Stimulated activated CD8-positive, alpha-beta memory T cell treated with anti-CD3 and anti-CD28 coated beads, Interleukin-4, amount 100 ng/mL, for 48 hours (primary cell): ENCODE results near the gene SLC6A8.

ENCODE experiments used
- DNase-seq: peaks from one replicate; pipeline ENCODE4 v3.0.0-alpha.2; 2020

SLC6A8 gene

DNA sequence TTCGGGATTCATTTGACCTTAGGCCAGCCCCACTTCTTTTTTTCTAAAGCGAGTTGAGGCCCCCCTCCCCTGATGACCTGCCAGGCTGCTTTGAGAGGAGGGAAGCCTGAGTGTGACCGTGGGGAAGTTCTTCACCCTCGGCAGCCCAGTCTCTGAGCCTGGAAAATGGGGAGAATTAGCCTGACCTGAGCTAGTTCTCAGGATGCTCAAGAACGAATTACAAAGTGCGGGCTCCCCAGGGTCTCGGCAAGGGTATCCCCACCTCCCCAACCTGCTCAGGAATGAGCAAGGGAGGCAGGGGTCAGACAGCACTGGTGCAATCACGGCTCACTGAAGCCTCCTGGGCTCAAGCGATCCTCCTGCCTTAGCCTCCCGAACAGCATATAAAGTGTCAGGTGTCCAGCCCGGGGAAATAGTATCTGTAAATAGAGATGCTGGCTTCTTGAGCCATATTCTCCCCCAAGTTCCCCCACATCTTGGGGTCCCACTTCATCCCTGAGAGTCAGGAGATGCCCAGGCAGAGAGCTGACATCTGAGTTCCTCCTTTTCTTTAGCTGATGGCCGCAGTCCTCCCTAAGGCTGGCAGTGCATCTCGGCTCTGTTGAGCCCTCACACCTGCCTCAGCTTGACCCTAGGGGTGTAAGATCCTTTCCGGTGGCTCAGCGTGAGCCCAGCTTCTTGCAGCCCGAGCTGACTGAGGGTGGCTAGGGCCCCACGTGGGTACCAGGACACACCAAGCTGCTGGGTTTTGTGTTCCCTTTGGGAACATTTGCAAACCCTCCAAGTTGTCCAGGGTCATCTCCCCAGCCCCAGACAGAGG, 39.2 kb upstream of the SLC6A8 start:
- no peak for DNase-seq

DNA sequence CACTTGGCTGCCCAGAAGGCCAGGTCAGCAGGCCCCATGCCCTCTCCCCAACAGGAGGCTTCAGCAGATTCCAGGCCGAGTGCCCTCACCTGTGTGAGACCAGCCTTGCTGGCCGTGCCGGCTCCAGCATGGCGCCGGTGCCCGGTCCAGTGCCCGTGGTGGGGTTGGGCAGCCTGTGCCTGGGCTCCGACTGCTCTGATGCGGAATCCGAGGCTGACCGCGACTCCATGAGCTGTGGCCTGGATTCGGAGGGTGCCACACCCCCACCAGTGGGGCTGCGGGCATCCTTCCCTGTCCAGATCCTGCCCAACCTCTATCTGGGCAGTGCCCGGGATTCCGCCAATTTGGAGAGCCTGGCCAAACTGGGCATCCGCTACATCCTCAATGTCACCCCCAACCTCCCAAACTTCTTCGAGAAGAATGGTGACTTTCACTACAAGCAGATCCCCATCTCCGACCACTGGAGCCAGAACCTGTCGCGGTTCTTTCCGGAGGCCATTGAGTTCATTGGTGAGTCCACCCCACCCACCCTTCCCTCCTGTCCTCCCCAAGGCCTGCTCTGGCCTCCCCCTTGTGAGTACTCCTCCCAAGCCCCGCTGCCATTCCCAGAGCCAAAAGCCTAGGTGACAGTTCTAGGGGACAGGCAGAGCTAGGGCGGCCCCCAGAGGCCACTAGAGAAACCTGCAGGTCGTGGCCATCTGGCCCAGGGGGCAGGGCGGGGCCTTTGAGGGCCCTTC, 38.4 kb upstream of the SLC6A8 start:
- DNase-seq, result peak; percentile 52

DNA sequence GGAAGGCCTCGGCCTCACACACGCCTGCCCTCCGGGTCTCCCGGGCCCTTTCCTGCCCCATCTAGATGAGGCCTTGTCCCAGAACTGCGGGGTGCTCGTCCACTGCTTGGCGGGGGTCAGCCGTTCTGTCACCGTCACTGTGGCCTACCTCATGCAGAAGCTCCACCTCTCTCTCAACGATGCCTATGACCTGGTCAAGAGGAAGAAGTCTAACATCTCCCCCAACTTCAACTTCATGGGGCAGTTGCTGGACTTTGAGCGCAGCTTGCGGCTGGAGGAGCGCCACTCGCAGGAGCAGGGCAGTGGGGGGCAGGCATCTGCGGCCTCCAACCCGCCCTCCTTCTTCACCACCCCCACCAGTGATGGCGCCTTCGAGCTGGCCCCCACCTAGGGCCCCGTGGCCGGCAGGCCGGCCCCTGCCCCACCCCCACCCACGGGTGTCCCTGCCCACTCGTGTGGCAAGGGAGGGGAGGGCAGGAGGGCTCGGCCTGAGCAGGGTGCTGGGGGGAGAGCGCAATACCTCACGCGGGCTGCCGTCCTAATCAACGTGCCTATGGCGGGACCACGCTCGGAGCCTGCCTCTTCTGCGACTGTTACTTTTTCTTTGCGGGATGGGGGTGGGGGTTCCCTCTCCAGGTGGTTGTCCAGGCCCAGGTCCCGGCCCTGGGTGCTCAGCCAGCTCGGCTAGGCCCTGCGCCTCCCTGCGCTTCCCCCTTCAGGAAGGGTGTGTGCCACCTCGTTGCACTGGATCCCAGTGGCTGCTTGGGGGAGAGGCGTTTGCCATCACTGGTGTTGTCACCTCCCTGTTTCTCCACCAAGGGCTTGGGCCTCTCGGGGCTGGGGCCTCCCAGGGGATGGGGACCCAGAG, 37.6 kb upstream of the SLC6A8 start:
- no peak for DNase-seq

DNA sequence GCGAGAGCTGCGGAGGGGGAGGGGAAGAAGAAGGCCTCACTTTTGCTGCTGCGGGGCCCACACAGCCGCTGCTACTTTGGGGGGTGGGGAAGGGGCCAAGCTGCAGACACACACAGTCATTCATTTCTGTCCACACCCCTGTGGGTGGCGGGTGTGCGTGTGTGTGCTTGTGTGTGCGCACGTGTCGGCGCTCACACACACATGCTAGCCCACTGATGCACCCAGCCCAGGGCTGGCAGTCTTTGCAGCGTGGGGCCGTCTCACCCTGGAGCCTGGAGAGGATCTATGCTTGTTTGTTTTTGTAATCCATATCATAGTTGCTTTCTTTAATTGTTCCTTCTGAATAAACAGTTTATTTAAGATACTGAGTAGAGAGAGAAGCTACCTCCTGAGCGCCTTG, 36.8 kb upstream of the SLC6A8 start:
- DNase-seq, result no peak

DNA sequence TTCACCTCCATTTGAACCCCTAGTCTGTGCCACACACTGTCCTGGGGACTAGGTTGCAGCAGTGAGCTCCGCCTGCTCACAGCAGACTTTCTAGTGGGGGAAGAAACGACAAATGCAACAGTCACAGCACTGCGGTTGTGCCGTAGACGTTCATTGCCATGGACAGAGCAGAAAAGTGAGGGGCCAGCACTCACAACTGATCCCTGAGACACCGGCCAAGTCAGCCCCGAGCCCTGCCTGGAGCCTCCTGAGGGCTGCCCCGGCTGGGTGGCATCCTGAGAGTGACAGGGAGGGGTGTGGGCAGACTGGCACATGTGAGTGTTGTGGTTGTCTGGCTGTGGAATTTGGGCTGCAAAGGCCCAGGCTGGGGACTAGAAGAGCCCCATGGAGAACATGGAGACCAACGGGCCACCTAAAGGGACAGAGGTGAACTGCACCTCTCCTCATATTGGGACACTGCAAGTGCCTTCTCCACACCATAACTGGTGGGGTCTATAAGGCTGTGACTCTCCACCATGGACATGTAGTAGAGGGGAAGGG, 36.1 kb upstream of the SLC6A8 start:
- DNase-seq, result no peak

DNA sequence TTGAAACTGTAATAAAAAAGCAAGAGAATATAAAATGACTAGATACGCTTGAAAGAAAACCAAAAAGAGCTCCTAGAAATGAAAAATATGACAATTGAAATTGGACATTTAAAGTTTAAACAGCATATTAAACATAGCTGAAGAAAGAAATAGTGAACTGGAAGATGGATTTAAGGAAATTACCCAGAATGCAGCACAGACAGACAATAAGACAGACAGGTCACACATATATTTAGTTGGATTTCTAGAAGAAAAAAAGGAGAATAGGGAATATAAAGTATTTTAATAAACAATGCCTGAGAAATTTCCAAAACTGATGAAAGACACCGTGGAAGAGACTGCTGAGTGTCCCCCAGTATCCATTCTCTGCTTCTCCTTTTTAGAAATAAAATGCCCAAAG, 34.2 kb upstream of the SLC6A8 start:
- DNase-seq, result no peak

DNA sequence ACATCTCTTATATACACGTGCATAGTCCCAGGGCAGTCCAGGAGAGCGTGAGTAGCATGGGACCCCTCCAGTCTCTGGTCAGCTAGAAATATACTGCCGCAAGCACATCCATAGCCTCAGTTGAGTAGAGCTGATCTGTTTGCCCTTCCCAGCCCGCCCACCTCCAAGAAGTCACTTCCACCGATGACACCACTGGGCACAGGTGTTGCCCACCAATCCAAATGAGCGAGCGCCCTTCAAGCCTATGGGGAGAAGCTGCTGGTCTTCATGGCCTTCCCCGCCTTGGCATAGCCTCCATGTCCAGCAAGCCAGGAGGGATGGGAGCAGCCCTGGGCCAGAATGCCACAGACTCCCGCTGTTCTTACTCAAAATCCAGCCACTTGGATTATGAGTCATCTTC, 30.6 kb upstream of the SLC6A8 start:
- no peak for DNase-seq

DNA sequence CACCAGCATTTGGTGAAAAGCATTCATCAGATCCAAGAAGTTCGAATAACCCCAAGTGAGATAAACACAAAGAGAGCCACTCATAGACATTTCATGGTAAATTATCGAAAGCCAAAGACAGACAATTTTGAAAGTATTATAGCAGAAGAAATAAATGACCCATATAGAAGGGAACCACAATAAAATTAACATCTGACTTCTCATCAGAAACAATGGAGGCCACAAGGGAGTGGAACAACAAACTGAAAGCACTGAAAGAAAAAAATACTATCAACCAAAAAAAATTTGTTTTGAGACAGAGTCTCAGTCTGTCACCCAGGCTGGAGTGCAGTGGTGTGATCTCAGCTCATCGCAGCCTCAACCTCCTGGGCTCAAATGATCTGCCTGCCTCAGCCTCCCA, 28.5 kb upstream of the SLC6A8 start:
- DNase-seq, result no peak

DNA sequence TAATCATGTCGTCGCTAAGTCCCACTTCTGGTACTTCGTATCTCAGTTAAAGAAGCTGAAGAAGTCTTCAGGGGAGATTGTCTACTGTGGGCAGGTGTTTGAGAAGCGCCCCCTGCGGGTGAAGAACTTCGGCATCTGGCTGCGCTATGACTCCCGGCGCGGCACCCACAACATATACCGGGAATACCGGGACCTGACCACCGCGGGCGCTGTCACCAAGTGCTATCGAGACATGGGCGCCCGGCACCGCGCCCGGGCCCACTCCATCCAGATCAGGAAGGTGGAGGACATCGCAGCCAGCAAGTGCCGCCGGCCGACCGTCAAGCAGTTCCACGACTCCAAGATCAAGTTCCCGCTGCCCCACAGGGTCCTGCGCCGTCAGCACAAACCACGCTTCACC, 25.5 kb upstream of the SLC6A8 start:
- DNase-seq, result peak; percentile 72

DNA sequence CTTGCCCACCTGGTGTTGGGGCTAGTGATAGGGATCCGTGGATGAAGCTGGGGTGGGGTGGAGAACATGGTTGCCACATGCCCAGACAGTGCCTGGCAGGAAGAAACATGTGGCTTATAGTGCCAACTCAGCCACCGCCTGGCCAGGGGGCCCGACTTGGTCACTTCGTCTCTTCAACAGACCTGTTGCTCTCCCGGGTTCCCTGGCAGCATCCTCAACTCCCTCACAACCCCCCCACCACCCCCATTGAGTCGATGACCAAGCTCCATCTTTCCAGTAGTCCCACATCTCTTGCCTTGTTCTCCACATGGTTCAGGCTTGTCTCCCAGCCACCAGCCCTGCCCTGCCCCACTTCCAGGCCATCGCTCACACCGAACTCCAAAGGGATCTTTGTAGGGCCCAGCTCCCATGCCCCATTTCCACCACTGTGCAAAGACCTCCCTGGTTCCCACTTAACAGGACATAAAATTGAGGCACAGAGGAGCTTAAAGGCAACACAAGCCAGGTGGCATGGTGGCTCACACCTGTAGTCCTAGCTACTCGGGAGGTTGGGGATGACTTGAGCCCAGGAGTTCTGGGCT, 21.9 kb upstream of the SLC6A8 start:
- DNase-seq, result no peak

DNA sequence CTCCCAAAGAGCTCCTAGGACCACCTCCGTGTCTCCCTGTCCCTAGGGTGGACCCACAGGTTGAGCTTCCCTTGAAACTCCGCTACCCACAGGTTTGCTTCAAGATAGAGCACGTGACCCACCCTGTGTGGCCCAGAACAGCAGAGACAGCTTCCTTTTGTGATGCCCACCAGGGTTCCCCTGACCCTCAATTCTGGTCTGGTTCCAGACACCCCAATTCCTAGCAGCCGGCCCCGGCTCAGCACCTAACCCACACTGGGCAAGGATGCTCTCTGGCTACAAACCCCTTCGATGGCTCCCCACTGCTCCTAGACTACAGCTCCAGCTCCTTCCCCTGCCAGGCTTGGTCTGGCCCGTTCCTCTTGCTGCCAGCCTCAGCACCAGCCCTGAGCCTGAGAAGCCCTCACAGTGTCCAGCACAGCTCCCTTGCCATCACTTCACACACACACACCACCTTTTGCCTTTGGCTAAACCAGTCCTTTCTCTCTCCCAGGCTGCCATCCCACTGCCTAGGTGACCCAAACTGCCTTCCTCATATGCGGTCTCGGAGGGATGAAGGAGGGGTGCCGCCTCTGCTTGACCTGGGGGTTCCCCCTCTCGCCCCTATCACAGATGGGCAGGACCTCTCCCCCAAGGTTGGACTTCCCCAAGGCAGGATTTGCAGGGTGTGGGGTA, 20.3 kb upstream of the SLC6A8 start:
- no peak for DNase-seq

DNA sequence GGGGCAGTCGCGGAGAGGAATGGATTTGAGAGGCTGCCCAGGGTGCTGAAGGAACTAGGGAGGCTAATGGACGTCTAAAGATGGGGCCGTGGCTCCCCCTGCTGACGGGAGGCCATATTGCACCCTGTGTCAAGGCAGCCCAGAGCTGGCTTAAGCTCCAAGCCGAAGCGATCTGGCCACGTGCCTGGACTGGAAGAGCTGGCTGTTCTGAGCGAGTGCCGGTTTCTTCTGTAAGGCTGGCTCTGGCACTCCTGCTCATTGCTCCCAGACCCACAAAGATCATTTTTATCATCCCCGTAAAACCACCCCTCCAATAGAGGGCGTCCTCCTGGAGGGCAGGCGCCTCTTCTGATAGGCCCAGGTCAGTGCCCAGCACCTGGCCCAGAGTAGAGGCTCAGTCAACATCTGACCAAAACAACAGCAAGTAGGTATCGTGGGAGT, 19.8 kb upstream of the SLC6A8 start:
- DNase-seq, result peak; percentile 91

DNA sequence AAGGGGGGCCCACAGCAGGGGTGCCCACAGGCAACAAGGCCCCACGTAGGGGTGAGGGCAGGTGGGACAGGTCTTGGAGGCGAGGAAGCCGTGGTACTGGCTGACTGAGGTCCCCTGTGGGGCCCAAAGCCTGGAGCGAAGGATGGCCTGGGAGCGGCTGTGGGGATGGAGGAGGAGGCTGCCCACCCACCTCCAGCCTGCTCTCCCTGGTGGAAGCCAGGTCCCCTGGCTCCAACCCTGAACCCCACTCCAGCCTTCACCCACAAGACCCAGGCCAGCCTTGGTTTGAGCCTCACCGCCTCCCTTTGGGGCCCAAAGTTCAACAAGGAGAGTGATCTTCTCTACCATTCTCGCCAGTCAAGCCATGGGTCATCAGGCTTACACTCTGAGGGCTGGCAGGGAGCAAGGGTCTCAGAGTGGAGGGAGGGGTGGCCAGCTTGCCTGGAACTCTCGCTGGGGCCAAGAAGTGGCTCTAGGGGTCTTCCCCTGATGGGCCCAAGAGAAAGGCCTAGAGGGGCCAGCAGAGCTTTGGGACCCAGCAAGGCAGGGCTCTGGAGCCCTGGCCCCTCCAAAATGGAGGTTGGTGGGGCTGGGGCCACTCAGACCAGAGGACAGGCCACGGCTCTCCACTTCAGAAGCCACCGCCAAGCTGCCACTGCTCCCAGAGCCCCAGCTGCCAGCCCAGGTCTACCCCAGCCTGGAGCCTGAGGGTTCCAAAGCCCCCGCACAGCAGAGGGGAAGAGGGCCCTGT, 19.1 kb upstream of the SLC6A8 start:
- no peak for DNase-seq

DNA sequence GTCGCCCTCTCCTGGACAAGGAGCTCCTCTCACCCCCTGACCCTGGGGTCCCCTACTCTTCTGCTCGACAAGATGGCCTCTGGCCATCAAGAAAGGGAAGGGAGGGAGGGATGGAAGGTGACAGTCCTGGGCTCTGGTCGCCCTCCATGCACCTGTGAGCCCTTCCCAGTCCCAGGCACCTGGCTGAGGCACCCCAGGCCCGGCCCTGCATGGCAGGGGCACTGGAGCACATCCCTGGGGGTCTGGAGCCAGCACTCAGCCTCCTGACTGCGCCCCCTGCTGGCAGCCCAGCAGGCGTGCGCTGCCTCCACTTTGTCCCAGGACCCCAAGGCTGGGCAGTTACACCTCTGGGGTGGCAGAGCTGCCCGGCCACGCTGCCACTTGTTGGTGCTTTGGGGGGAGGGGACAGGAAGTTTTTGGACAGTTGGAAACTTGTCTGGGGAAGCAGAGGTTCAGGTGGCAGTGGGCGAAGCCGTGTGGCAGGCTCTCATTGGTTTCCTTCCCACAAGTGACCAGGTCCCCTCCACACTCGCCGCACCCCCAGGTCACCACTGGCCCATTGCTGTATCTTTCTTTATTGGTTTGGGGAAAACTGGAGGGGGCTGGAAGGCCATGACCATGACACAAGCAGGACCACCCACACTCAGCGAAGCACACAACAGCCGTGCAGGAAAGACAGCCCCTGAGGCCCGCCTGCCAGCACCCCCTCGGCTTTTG, 18.4 kb upstream of the SLC6A8 start:
- DNase-seq, result peak; percentile 69

DNA sequence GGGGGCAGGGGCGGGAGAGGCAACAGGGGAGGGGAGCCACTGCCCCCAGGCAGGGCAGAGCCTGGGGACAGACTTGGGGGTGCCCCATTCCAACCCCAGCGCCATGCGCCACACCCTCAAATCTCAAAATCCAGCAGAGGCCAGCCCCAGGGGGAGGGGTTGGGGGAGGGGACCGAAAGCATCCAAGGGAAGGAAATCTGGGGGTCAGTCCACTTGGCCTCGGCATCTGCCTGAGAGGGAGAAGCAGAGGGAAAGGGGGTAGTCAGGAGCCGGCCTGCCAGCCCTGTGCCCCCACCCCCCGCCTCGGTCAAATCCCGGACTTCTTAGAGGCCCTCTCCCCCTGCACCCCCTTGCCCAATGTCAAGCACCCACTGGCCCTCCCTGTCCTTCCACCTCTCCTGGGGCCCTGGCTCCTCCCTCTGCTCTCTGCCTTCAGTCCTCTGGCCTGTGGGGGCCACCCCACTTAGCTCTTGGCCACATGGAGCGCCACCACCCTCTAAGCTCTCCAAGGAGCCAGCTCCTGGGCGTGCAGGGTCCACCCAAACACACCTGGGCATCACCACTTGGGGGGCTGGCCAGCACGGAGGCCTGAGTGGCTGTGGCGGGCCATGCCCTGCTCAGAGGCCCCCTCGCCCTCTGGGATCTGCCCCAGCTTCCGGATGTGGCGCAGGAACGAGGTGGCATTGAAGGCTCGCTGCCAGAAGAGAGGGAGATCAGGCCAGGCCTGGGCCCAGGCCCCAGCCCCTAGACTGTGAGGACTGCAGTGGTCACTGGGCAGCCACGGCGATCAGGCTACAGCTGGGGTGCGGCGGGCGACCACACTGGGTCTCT, 17.6 kb upstream of the SLC6A8 start:
- DNase-seq, result no peak

DNA sequence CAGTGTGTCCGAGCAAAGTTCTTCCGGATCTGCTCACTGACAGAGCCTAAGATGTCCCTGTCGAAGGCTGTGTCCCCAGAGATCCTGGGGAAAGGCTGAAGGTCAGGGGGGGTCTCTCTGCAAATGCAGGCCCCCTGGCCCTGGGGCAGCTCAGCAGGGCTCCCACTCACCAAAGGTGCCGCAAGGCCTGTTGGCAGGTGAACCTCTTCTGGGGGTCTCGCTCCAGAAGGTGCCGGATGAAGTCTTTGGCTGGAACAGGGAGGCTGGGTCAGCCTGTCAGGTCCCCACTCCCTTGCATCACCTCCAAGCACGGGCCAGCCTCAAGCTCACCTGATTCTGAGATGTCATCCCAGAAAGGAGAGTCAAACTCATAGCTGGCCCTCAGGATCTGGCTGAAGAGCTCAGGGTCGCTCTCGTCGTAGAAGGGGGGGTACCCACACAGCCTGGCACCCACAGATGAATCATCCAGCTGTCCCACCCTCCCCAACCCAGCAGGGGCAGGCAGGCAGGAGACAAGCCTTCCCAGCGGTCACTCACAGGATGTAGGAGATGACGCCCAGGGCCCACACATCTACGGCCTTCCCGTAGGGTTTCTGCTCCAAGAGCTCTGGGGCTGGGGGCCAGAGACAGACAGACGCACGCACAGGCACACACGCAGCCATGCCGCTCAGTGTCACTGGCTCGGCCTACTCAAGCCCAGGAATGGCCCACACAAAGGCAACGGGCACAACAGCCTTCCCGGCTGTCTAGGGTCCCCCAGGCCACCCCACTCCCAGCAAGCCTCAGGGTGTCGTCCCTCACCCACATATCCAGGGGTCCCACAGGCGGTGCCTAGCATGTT, 16.8 kb upstream of the SLC6A8 start:
- no peak for DNase-seq

DNA sequence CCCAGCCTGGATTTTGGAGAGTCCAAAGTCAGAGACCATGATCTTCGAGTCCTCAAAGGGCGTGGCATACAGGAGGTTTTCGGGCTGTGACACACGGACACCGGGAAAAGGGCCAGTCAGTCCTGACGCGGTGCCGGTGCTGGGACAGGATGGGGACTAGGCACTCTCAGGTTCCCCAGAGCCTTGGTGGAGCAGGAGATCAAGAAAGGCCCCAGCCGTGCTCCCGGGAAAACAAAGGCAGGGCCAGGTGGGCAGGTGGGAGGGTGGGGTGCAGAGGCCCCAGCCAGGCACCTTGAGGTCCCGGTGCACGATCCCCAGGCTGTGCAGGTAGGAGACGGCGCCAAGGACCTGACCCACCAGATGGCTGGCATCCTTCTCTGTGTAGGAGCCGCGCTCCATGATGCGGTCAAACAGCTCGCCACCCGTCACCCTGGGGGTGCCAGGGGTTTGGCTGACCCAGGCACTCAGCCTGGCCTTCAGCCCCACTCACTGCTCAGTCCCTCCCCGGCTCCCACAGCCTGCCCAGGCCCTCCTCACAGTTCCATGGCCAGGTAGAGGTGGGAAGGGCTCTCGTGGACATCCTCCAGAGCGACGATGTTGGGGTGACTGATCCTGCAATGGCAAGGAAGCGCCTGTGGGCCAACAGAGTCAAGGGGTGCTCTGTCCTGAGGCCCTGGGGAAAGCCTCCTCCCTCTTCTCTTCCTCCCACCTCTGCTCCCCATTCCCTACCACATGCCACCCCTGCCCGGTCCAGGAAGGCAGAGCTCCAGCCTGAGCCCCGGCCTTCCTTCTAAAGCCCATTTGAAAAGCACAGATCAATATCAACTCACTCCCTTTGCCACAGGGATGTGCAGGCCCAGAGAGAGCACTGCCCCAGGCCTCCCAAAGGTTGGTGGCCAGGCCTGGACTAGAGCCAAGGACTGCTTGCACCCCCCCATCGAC, 15.9 kb upstream of the SLC6A8 start:
- DNase-seq, result no peak
